Gastroesophageal sphincter (tissue), 4 donors: ENCODE measurements around the gene MRPS21. TPM values are rescaled to one million over a fixed set of nuclear protein-coding genes. Genes with fewer than 3 reads are reported as not detected.
A peak's percentile ranks its signal among the peaks of the same experiment; 100 is the strongest.
"Not testable (repeated sequence)": the region's sequence is repeated elsewhere in the genome, so short reads cannot be mapped to it uniquely, and the experiment has no call there.

ENCODE experiments used
- ATAC-seq: fragments of 150-250 bp; one replicate; pipeline ENCODE4 v1.9.1; 2016; ENCODE audit warnings: mild to moderate bottlenecking, moderate library complexity
- H3K27ac ChIP-seq, 4 donors: fragments of 200-600 bp; sonication (generic) in 3 of 4; 1 replicate in 3 of 4; 2 replicates in 1 of 4; pipeline ENCODE4 v1.5.1; 2016 to 2019
- H3K27me3 ChIP-seq: fragments of 200-600 bp; sonication (generic); one replicate; pipeline ENCODE4 v1.5.1; 2019
- H3K36me3 ChIP-seq, 2 donors: fragments of 200-600 bp; sonication (generic); one replicate each; pipeline ENCODE4 v1.5.1; 2019; ENCODE audit warnings: control low read depth in 1 of 2
- H3K4me1 ChIP-seq, 3 donors: fragments of 200-600 bp; sonication (generic); 1 replicate in 2 of 3; 2 replicates in 1 of 3; pipeline ENCODE4 v1.5.1; 2016 to 2019; ENCODE audit warnings: control low read depth in 2 of 3
- H3K4me3 ChIP-seq, 2 donors: fragments of 200-600 bp; sonication (generic); one replicate each; pipeline ENCODE4 v1.5.1; 2019; ENCODE audit warnings: mild to moderate bottlenecking in 1 of 2, moderate library complexity in 1 of 2
- H3K9me3 ChIP-seq, 3 donors: fragments of 200-600 bp; sonication (generic); one replicate each; pipeline ENCODE4 v1.5.1; 2017 to 2019; ENCODE audit warnings: control low read depth in 2 of 3
- CTCF ChIP-seq, 4 experiments: fragments of 200-600 bp in 2 of 4; fragments of 450-650 bp in 2 of 4; sonication (generic) in 1 of 4; IDR thresholded peaks; one replicate each; pipeline ENCODE4 v1.5.1; 2017 to 2019; ENCODE audit warnings: antibody characterized with exemption in 4 of 4, mild to moderate bottlenecking in 2 of 4, moderate library complexity in 2 of 4
- EP300 ChIP-seq: sonication (generic); formaldehyde crosslinking; IDR thresholded peaks from one replicate; pipeline ENCODE4 v1.6.1; 2017; ENCODE audit warnings: antibody characterized with exemption, mild to moderate bottlenecking
- POLR2A ChIP-seq, 2 donors: fragments of 450-650 bp; IDR thresholded peaks; one replicate each; pipeline ENCODE4 v1.6.1; 2017; ENCODE audit warnings: antibody characterized with exemption in 2 of 2, mild to moderate bottlenecking in 2 of 2, moderate library complexity in 1 of 2
- POLR2AphosphoS5 ChIP-seq: sonication (generic); formaldehyde crosslinking; IDR thresholded peaks from one replicate; pipeline ENCODE4 v1.6.1; 2017; ENCODE audit warnings: antibody characterized with exemption
- WGBS, 2 donors: methylation state at CpG; one replicate each; pipeline ENCODE4 v1.1.5; 2018; ENCODE audit warnings: low coverage in 1 of 2; 5-methylcytosine and 5-hydroxymethylcytosine counted together
- total RNA-seq, 4 donors: library from RNA; depleted of rRNA; stranded (reverse); fragments of >200 nt; gene quantifications; one replicate each; pipeline ENCODE4 v1.1.0, GENCODE V29; 2016

Gene MRPS21
- total RNA-seq, 4 donors from 2014 or later = 36.0 to 59.9 (median 43.4) TPM

GRCh38 chr1:150302338-150302737 is 8.7 kb downstream of the MRPS21 start:
- Histone ChIP-seq H3K36me3 (peaks cover 0 to 88% of the 10 kb centered on the region in 2 donors), H3K27me3 (no peaks in the 10 kb centered on the region), H3K4me3 (no peak overlapping the region), H3K9me3 (no peaks in the 10 kb centered on the region), H3K4me1 (peaks cover 0 to 22% (median 4%) of the 10 kb centered on the region in 3 donors), H3K27ac (peak overlapping the region; percentile 73 to 88 (median 81))
- 55% methylated on average over 5 to 6 of the region's 6 CpGs for WGBS, 2 donors
- TF ChIP-seq EP300 (peak; percentile 22), POLR2AphosphoS5 (peak; percentile 13), POLR2A (IDR thresholded peaks at IDR 0.05) (no peak)
- peak; percentile 76 for ATAC-seq

GRCh38 chr1:150302902-150303301 is 9.2 kb downstream of the MRPS21 start:
- peaks cover 0 to 22% (median 4%) of the 10 kb centered on the region in 3 donors for H3K4me1 ChIP-seq
- WGBS, 2 donors = 68% methylated on average over 2 of the region's 2 CpGs; no CpG with 5 or more reads in 1 of the 2 donors
- no peak overlapping the region for H3K4me3 ChIP-seq
- peaks cover 0 to 88% of the 10 kb centered on the region in 2 donors for H3K36me3 ChIP-seq
- no peaks in the 10 kb centered on the region for H3K9me3 ChIP-seq
- peak overlapping the region; percentile 73 to 88 (median 81) for H3K27ac ChIP-seq
- no peak for ATAC-seq
- TF ChIP-seq CTCF (IDR thresholded peaks at IDR 0.05) (no peak), EP300 (no peak), POLR2A (IDR thresholded peaks at IDR 0.05) (no peak), POLR2AphosphoS5 (no peak)
- no peaks in the 10 kb centered on the region for H3K27me3 ChIP-seq

- H3K27me3 ChIP-seq, H3K9me3 ChIP-seq, ATAC-seq, H3K4me1 ChIP-seq, H3K4me3 ChIP-seq, H3K27ac ChIP-seq: not testable (repeated sequence)
- peaks cover 0 to 63% of the 10 kb centered on the region in 2 donors for H3K36me3 ChIP-seq
- WGBS, 2 donors = 81 to 82% methylated on average over 4 to 9 of the region's 9 CpGs
Measured at GRCh38 chr1:150308585-150308984, 14.9 kb downstream of the MRPS21 start.

- Histone ChIP-seq H3K4me3 (no peak overlapping the region), H3K9me3 (no peaks in the 10 kb centered on the region), H3K27me3 (no peaks in the 10 kb centered on the region), H3K4me1 (no peaks in the 10 kb centered on the region), H3K36me3 (peaks cover 0 to 50% of the 10 kb centered on the region in 2 donors), H3K27ac (no peak overlapping the region)
- 85 to 100% methylated on average over 1 to 4 of the region's 10 CpGs for WGBS, 2 donors
- ATAC-seq = no peak
- TF ChIP-seq CTCF (IDR thresholded peaks at IDR 0.05) (no peak), EP300 (no peak), POLR2A (IDR thresholded peaks at IDR 0.05) (no peak), POLR2AphosphoS5 (no peak)
Measured at GRCh38 chr1:150309758-150310508, 16.3 kb downstream of the MRPS21 start.

- TF ChIP-seq EP300 = no peak
- no peak for TF ChIP-seq POLR2A (IDR thresholded peaks at IDR 0.05)
- no peak for TF ChIP-seq CTCF (IDR thresholded peaks at IDR 0.05)
- no peak for TF ChIP-seq POLR2AphosphoS5
- Histone ChIP-seq H3K36me3 (peaks cover 0 to 32% of the 10 kb centered on the region in 2 donors), H3K4me1 (no peaks in the 10 kb centered on the region), H3K27ac (no peak overlapping the region), H3K4me3 (no peak overlapping the region), H3K9me3 (no peaks in the 10 kb centered on the region), H3K27me3 (no peaks in the 10 kb centered on the region)
- ATAC-seq = no peak
- 93 to 100% methylated on average over 1 to 2 of the region's 2 CpGs for WGBS, 2 donors
Measured at GRCh38 chr1:150311762-150312161, 18.1 kb downstream of the MRPS21 start.

- not testable (repeated sequence) for ATAC-seq, H3K4me1 ChIP-seq, H3K27ac ChIP-seq, H3K36me3 ChIP-seq, H3K4me3 ChIP-seq, H3K9me3 ChIP-seq, H3K27me3 ChIP-seq
- WGBS, 2 donors = 86 to 91% methylated on average over 4 of the region's 4 CpGs
Measured at GRCh38 chr1:150314691-150315090, 21.0 kb downstream of the MRPS21 start.
